DND-41 (cell line): ENCODE data around the gene PIK3CB.

Source experiments
- ATAC-seq: fragments of 200-7000 bp; cut with Tn5 transposase; 3 replicates; pipeline ENCODE4 v1.9.1; 2021; ENCODE audit warnings: low read depth; ENCODE audit not compliant: insufficient read depth
- DNase-seq: peaks from one replicate; pipeline ENCODE4 v3.0.0-alpha.2; 2020
- H2AFZ ChIP-seq: 2 replicates; pipeline ENCODE4 v1.6.0; 2012; ENCODE audit warnings: low read depth, low read length
- H3K27ac ChIP-seq: 2 replicates; pipeline ENCODE4 v1.5.1; 2012; ENCODE audit warnings: low read length, inconsistent platforms
- H3K27me3 ChIP-seq: fragments of 200-600 bp; sonication (generic); 2 replicates; pipeline ENCODE4 v1.6.0; 2012; ENCODE audit warnings: low read length, mild to moderate bottlenecking, inconsistent platforms; ENCODE audit not compliant: insufficient read depth, poor library complexity
- H3K36me3 ChIP-seq: 2 replicates; pipeline ENCODE4 v1.5.1; 2012; ENCODE audit warnings: low read length, inconsistent platforms; ENCODE audit not compliant: insufficient read depth
- H3K4me1 ChIP-seq: 2 replicates; pipeline ENCODE4 v1.5.1; 2012; ENCODE audit warnings: mild to moderate bottlenecking, low read length; ENCODE audit not compliant: insufficient read depth
- H3K4me2 ChIP-seq: 2 replicates; pipeline ENCODE4 v1.6.0; 2012; ENCODE audit warnings: mild to moderate bottlenecking, moderate library complexity, low read length, inconsistent platforms; ENCODE audit not compliant: insufficient read depth
- H3K4me3 ChIP-seq, 2 experiments: fragments of 200-600 bp in 1 of 2; shearing (Covaris generic) in 1 of 2; 2 replicates each; pipeline ENCODE4 v1.5.1; 2012 to 2016; ENCODE audit warnings: inconsistent platforms in 2 of 2, low read length in 2 of 2, mild to moderate bottlenecking in 2 of 2, low read depth in 1 of 2, moderate library complexity in 1 of 2
- H3K79me2 ChIP-seq: 2 replicates; pipeline ENCODE4 v1.6.0; 2012; ENCODE audit warnings: low read length, inconsistent platforms; ENCODE audit not compliant: insufficient read depth
- H3K9ac ChIP-seq: 2 replicates; pipeline ENCODE4 v1.6.0; 2012; ENCODE audit warnings: low read depth, mild to moderate bottlenecking, inconsistent platforms, low read length, moderate library complexity
- H3K9me3 ChIP-seq: 2 replicates; pipeline ENCODE4 v1.5.1; 2012; ENCODE audit warnings: low read length, moderate library complexity, mild to moderate bottlenecking, inconsistent platforms; ENCODE audit not compliant: insufficient read depth, severe bottlenecking
- H4K20me1 ChIP-seq: 2 replicates; pipeline ENCODE4 v1.6.0; 2012; ENCODE audit warnings: low read length; ENCODE audit not compliant: insufficient read depth
- EZH2 ChIP-seq: IDR thresholded peaks from 3 replicates; pipeline ENCODE4 v1.6.1; 2012; ENCODE audit warnings: borderline replicate concordance, low read depth, mild to moderate bottlenecking, moderate library complexity, low read length, inconsistent platforms; ENCODE audit not compliant: severe bottlenecking
- TF ChIP-seq, protein P1 (sequence below): IDR thresholded peaks from 2 replicates; pipeline ENCODE4 v1.5.1; 2012; ENCODE audit warnings: borderline replicate concordance, low read length, moderate library complexity, mild to moderate bottlenecking; ENCODE audit not compliant: poor library complexity, severe bottlenecking; ENCODE audit errors: extremely low read depth

The PIK3CB gene

DNA sequence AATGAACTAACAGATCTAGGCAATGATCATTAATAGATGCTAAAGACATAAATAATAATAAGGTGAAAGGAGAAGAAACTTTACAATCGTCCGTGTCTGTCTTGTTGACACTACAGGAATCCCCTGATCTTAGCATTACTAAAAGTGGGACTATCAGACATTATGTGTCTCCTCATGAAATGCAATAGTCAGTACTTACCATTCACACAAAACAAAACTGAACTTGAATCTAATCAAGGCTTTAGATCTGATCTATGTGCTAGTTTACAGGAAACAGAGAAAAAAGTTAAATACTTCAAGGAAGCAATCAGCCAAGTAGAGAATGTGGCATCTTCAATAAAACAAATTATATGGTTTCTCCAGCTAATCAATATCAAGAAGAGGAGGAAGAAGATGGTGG is 73.7 kb downstream of the PIK3CB start:
- no peak overlapping the region for H2AFZ ChIP-seq
- no peak overlapping the region for H3K27ac ChIP-seq
- H3K79me2 ChIP-seq, result no peaks in the 10 kb centered on the region
- H3K4me1 ChIP-seq, result no peaks in the 10 kb centered on the region
- H3K4me3 ChIP-seq, result no peak overlapping the region
- no peaks in the 10 kb centered on the region; the same call in 1 of the 2 replicates for H3K36me3 ChIP-seq
- no peak overlapping the region for H3K4me2 ChIP-seq
- TF ChIP-seq, protein P1, sequence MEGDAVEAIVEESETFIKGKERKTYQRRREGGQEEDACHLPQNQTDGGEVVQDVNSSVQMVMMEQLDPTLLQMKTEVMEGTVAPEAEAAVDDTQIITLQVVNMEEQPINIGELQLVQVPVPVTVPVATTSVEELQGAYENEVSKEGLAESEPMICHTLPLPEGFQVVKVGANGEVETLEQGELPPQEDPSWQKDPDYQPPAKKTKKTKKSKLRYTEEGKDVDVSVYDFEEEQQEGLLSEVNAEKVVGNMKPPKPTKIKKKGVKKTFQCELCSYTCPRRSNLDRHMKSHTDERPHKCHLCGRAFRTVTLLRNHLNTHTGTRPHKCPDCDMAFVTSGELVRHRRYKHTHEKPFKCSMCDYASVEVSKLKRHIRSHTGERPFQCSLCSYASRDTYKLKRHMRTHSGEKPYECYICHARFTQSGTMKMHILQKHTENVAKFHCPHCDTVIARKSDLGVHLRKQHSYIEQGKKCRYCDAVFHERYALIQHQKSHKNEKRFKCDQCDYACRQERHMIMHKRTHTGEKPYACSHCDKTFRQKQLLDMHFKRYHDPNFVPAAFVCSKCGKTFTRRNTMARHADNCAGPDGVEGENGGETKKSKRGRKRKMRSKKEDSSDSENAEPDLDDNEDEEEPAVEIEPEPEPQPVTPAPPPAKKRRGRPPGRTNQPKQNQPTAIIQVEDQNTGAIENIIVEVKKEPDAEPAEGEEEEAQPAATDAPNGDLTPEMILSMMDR, result no peak
- TF ChIP-seq EZH2, result no peak
- no peak overlapping the region for H3K9ac ChIP-seq
- DNase-seq, result no peak
- H3K9me3 ChIP-seq, result no peaks in the 10 kb centered on the region
- no peaks in the 10 kb centered on the region for H4K20me1 ChIP-seq
- ATAC-seq, result no peak
- H3K27me3 ChIP-seq, result no peaks in the 10 kb centered on the region

DNA sequence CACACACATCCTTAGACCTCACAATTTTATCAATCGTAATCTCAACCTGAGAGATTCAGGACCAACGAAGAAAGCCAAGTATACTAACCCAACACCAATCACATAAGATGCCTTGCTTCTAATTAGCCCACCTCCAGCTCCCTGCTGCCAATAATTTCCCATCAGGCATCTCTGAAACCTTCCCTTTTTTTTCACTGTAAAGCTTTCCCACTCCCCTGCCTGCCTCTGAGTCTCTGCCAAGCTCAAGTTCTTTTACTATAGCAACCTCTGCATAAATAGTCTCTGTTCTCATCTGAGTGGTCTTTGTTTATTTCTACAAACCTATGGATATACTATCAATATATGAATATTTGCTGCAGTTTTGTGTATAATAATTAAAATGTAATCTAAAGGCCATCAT is 86.5 kb downstream of the PIK3CB start:
- Histone ChIP-seq H3K27ac (no peak overlapping the region), H3K79me2 (no peaks in the 10 kb centered on the region), H3K9me3 (no peaks in the 10 kb centered on the region), H3K4me1 (no peaks in the 10 kb centered on the region), H4K20me1 (no peaks in the 10 kb centered on the region), H3K4me2 (no peak overlapping the region), H3K27me3 (no peaks in the 10 kb centered on the region), H3K36me3 (peaks cover 14% of the 10 kb centered on the region), H2AFZ (no peak overlapping the region), H3K9ac (no peak overlapping the region), H3K4me3 (no peak overlapping the region)
- DNase-seq (no peak), ATAC-seq (no peak)
- TF ChIP-seq, protein P1, result no peak

DNA sequence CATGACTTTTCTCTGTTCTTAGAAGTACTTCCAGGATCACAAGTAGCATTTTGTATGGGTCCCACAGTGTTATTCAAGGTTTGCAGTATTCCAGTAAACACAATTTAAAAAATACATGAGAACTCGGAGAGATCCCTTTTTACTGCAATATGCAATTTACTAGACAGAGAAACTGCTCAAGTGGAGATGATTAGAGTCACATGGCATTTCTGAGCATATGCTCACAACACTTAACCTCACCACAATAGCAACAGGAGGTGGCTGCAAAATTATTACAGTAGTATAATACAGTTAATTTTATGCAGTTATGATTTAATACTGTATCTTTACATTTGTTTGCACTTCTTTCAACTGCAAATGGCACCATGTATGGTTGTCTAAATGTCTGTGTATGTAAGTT is 87.5 kb downstream of the PIK3CB start:
- Histone ChIP-seq H3K4me2 (no peak overlapping the region), H3K9me3 (no peaks in the 10 kb centered on the region), H3K4me3 (no peak overlapping the region), H2AFZ (no peak overlapping the region), H3K79me2 (no peaks in the 10 kb centered on the region), H3K4me1 (no peaks in the 10 kb centered on the region), H3K27me3 (no peaks in the 10 kb centered on the region), H4K20me1 (no peaks in the 10 kb centered on the region), H3K36me3 (peaks cover 14% of the 10 kb centered on the region), H3K9ac (no peak overlapping the region), H3K27ac (no peak overlapping the region)
- ATAC-seq (no peak), DNase-seq (no peak)
- TF ChIP-seq, protein P1, result no peak
- no peak for TF ChIP-seq EZH2

DNA sequence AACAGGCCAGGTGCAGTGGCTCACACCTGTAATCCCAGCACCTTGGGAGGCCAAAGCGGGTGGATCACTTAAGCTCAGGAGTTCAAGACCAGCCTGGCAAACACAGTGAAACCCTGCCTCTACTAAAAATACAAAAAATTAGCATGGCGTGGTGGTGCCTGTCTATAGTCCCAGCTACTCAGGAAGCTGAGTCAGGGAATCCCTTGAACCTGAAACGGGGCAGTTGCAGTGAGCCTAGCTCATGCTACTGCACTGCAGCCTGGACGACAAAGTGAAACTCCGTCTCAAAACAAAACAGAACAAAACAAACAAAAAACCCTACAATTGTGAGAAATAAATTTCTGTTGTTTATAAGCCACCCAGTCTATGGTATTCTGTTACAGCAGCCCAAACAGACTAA is 94.7 kb downstream of the PIK3CB start:
- no peaks in the 10 kb centered on the region for H3K27me3 ChIP-seq
- DNase-seq (no peak), ATAC-seq (no peak)
- H3K27ac ChIP-seq, result no peak overlapping the region
- H3K4me3 ChIP-seq, result no peak overlapping the region
- no peaks in the 10 kb centered on the region for H3K9me3 ChIP-seq
- no peaks in the 10 kb centered on the region for H3K79me2 ChIP-seq
- H2AFZ ChIP-seq, result no peak overlapping the region
- no peak overlapping the region for H3K4me2 ChIP-seq
- peaks cover 16% of the 10 kb centered on the region for H3K36me3 ChIP-seq
- H3K9ac ChIP-seq, result no peak overlapping the region
- H3K4me1 ChIP-seq, result no peaks in the 10 kb centered on the region
- H4K20me1 ChIP-seq, result no peaks in the 10 kb centered on the region
- TF ChIP-seq EZH2, result no peak
- TF ChIP-seq, protein P1, result no peak
